NCI-H2196 treated with DMSO at 0.1 percent for 48 hours (cell line): ENCODE data around the gene TAS1R1.
"Not testable (repeated sequence)": the region's sequence is repeated elsewhere in the genome, so short reads cannot be mapped to it uniquely, and the experiment has no call there.

ENCODE experiments used
- DNase-seq: peaks from one replicate; lab custom pipeline; 2025; ENCODE audit not compliant: unreplicated experiment; lab: John Stamatoyannopoulos, UW

Gene TAS1R1

GRCh38 chr1:6519935-6520671 lies 35.0 kb upstream of the TAS1R1 start:
- peak; percentile 48 for DNase-seq

- no peak for DNase-seq
These were observed 33.6 kb upstream of the TAS1R1 start for GRCh38 chr1:6521536-6521935.

- peak; percentile 11 for DNase-seq
These were observed 31.5 kb upstream of the TAS1R1 start for GRCh38 chr1:6523566-6523965.

GRCh38 chr1:6526316-6526715 lies 28.8 kb upstream of the TAS1R1 start:
- no peak for DNase-seq

GRCh38 chr1:6528492-6528891 lies 26.6 kb upstream of the TAS1R1 start:
- DNase-seq: no peak

GRCh38 chr1:6530504-6531160 lies 24.5 kb upstream of the TAS1R1 start:
- no peak for DNase-seq

GRCh38 chr1:6531996-6532395 lies 23.1 kb upstream of the TAS1R1 start:
- no peak for DNase-seq

- no peak for DNase-seq
These were observed 20.8 kb upstream of the TAS1R1 start for GRCh38 chr1:6534248-6534822.

- DNase-seq: no peak
These were observed 19.9 kb upstream of the TAS1R1 start for GRCh38 chr1:6535214-6535613.

GRCh38 chr1:6536291-6536690 lies 18.8 kb upstream of the TAS1R1 start:
- no peak for DNase-seq

GRCh38 chr1:6538956-6539355 lies 16.2 kb upstream of the TAS1R1 start:
- DNase-seq: no peak

GRCh38 chr1:6544831-6545230 lies 10.3 kb upstream of the TAS1R1 start:
- DNase-seq: no peak

- no peak for DNase-seq
These were observed 9.6 kb upstream of the TAS1R1 start for GRCh38 chr1:6545276-6546112.

GRCh38 chr1:6546326-6546725 lies 8.8 kb upstream of the TAS1R1 start:
- no peak for DNase-seq

- no peak for DNase-seq
These were observed 7.8 kb upstream of the TAS1R1 start for GRCh38 chr1:6547301-6547700.

- DNase-seq: peak; percentile 88
These were observed 838 bp upstream of the TAS1R1 start, which contains the start of gene NOL9 for GRCh38 chr1:6554031-6554906. NOL9 (minus strand) TSS chr1:6554513; CDS start chr1:6554502, 11 bp downstream.

GRCh38 chr1:6557597-6557996 lies 2.5 kb downstream of the TAS1R1 start:
- DNase-seq: no peak

GRCh38 chr1:6559161-6559560 lies 4.1 kb downstream of the TAS1R1 start:
- DNase-seq: not testable (repeated sequence)

- no peak for DNase-seq
These were observed 5.2 kb downstream of the TAS1R1 start for GRCh38 chr1:6560267-6560666.

- no peak for DNase-seq
These were observed 13.9 kb downstream of the TAS1R1 start for GRCh38 chr1:6569033-6569432.
